Activated B cell treated with CpG ODN at 0.5 μM for 24 hours (primary cell): ENCODE results near the gene BCL6. TPM values are rescaled to one million over a fixed set of nuclear protein-coding genes. Genes with fewer than 3 reads are reported as not detected.

Source experiments
- ATAC-seq: fragments of 200-7000 bp; cut with Tn5 transposase; one replicate; pipeline ENCODE4 v1.10.0; 2021; ENCODE audit warnings: low read depth, mild to moderate bottlenecking, moderate library complexity
- CTCF ChIA-PET: fragments of 350-600 bp; sonication (Branson Sonifier 250); formaldehyde crosslinking; loops from one replicate; lab custom pipeline; 2021; ENCODE audit warnings: antibody characterized with exemption; lab: Charles Lee
- POLR2A ChIA-PET: fragments of 350-600 bp; sonication (Branson Sonifier 250); formaldehyde crosslinking; loops from one replicate; lab custom pipeline; 2021; ENCODE audit warnings: antibody characterized with exemption; lab: Charles Lee
- DNase-seq: peaks from one replicate; pipeline ENCODE4 v3.0.0; 2022
- H3K27ac Mint-ChIP-seq: one replicate; pipeline ENCODE4 v1.8.0; 2020; ENCODE audit warnings: mixed read lengths
- H3K27me3 Mint-ChIP-seq: one replicate; pipeline ENCODE4 v1.8.0; 2021; ENCODE audit warnings: mixed read lengths
- H3K36me3 Mint-ChIP-seq: one replicate; pipeline ENCODE4 v1.8.0; 2021; ENCODE audit warnings: low read depth, mixed read lengths
- H3K4me1 Mint-ChIP-seq: one replicate; pipeline ENCODE4 v1.8.0; 2021; ENCODE audit warnings: mixed read lengths
- H3K4me3 Mint-ChIP-seq: one replicate; pipeline ENCODE4 v1.8.0; 2020; ENCODE audit warnings: mild to moderate bottlenecking, mixed read lengths
- H3K9me3 Mint-ChIP-seq: one replicate; pipeline ENCODE4 v1.8.0; 2020; ENCODE audit warnings: mixed read lengths
- CTCF ChIP-seq: fragments of 200-600 bp; IDR thresholded peaks from one replicate; pipeline ENCODE4 v1.8.0; 2022; ENCODE audit warnings: antibody characterized with exemption, mild to moderate bottlenecking
- intact Hi-C: fragments of 100-400 bp; cut with micrococcal nuclease; formaldehyde crosslinking; loops from one replicate; pipeline ENCODE4 v1.15.1; 2024
- total RNA-seq: library from RNA; stranded (reverse); gene quantifications from 2 replicates; pipeline ENCODE4 v1.2.3, GENCODE V29; 2022

Gene BCL6
- total RNA-seq, 1 donor from 2014 or later, result 100 TPM

GRCh38 chr3:187788984-187789857, 44.0 kb upstream of the BCL6 start:
- peaks cover 16% of the 10 kb centered on the region for H3K4me1 Mint-ChIP-seq
- POLR2A ChIA-PET, result interaction anchor here (1.1 kb wide), 1 partner anchor 12 kb away, joined by 3 read pairs; no protein-coding TSS in a partner anchor
- H3K4me3 Mint-ChIP-seq, result no peak overlapping the region
- no peak for TF ChIP-seq CTCF
- CTCF ChIA-PET, result no interaction called here
- no peaks in the 10 kb centered on the region for H3K9me3 Mint-ChIP-seq
- DNase-seq, result no peak
- no peaks in the 10 kb centered on the region for H3K27me3 Mint-ChIP-seq
- no peaks in the 10 kb centered on the region for H3K36me3 Mint-ChIP-seq
- intact Hi-C loops, result no loop called here
- H3K27ac Mint-ChIP-seq, result peak overlapping the region; percentile 36
- peak; percentile 34 for ATAC-seq

GRCh38 chr3:187783098-187783497, 37.8 kb upstream of the BCL6 start:
- intact Hi-C loops, result no loop called here
- no peak for TF ChIP-seq CTCF
- ChIA-PET CTCF (no interaction called here), POLR2A (no interaction called here)
- no peak for DNase-seq
- Mint-ChIP-seq H3K4me3 (no peak overlapping the region), H3K36me3 (no peaks in the 10 kb centered on the region), H3K27me3 (no peaks in the 10 kb centered on the region), H3K27ac (no peak overlapping the region), H3K4me1 (peaks cover 3% of the 10 kb centered on the region), H3K9me3 (no peaks in the 10 kb centered on the region)
- ATAC-seq, result no peak

- H3K27ac Mint-ChIP-seq, result no peak overlapping the region
- no peak for TF ChIP-seq CTCF
- H3K9me3 Mint-ChIP-seq, result no peaks in the 10 kb centered on the region
- CTCF ChIA-PET, result no interaction called here
- DNase-seq (no peak), ATAC-seq (no peak)
- H3K4me3 Mint-ChIP-seq, result no peak overlapping the region
- H3K4me1 Mint-ChIP-seq, result peaks cover 14% of the 10 kb centered on the region
- H3K36me3 Mint-ChIP-seq, result no peaks in the 10 kb centered on the region
- POLR2A ChIA-PET, result no interaction called here
- H3K27me3 Mint-ChIP-seq, result no peaks in the 10 kb centered on the region
- intact Hi-C loops, result no loop called here
Measured at GRCh38 chr3:187782006-187782405, 36.7 kb upstream of the BCL6 start.

- intact Hi-C loops, result no loop called here
- ChIA-PET POLR2A (interaction anchor here (1.2 kb wide), 1 partner anchor 564 kb away, joined by 4 read pairs; no protein-coding TSS in a partner anchor), CTCF (no interaction called here)
- TF ChIP-seq CTCF, result no peak
- Mint-ChIP-seq H3K4me3 (no peak overlapping the region), H3K27ac (no peak overlapping the region), H3K9me3 (no peaks in the 10 kb centered on the region), H3K36me3 (no peaks in the 10 kb centered on the region), H3K27me3 (no peaks in the 10 kb centered on the region), H3K4me1 (peaks cover 18% of the 10 kb centered on the region)
- ATAC-seq (no peak), DNase-seq (no peak)
Measured at GRCh38 chr3:187781001-187781400, 35.7 kb upstream of the BCL6 start.

- ATAC-seq (no peak), DNase-seq (no peak)
- POLR2A ChIA-PET, result no interaction called here
- CTCF ChIA-PET, result interaction anchor here (0.6 kb wide), 1 partner anchor 18 kb away, joined by 3 read pairs; no protein-coding TSS in a partner anchor
- H3K4me3 Mint-ChIP-seq, result no peak overlapping the region
- H3K4me1 Mint-ChIP-seq, result peaks cover 26% of the 10 kb centered on the region
- H3K27ac Mint-ChIP-seq, result no peak overlapping the region
- H3K9me3 Mint-ChIP-seq, result no peaks in the 10 kb centered on the region
- TF ChIP-seq CTCF, result no peak
- no peaks in the 10 kb centered on the region for H3K27me3 Mint-ChIP-seq
- intact Hi-C loops, result no loop called here
- no peaks in the 10 kb centered on the region for H3K36me3 Mint-ChIP-seq
Measured at GRCh38 chr3:187778726-187779125, 33.5 kb upstream of the BCL6 start.
